Activated naive CD8-positive, alpha-beta T cell treated with anti-CD3 and anti-CD28 coated beads, Interleukin-2, amount 10 ng/mL, durations not matched to agents 7 days and 5 days (primary cell): ENCODE results near the gene RGS13. TPM values are rescaled to one million over a fixed set of nuclear protein-coding genes. Genes with fewer than 3 reads are reported as not detected.

Experiments
- ATAC-seq: fragments of 150-1000 bp; cut with Tn5 transposase; one replicate; pipeline ENCODE4 v1.10.0; 2021; ENCODE audit warnings: low read depth, moderate library complexity
- POLR2A ChIA-PET: fragments of 350-600 bp; sonication (Branson Sonifier 250); formaldehyde crosslinking; loops from one replicate; lab custom pipeline; 2021; ENCODE audit warnings: antibody characterized with exemption; lab: Charles Lee
- DNase-seq: peaks from one replicate; pipeline ENCODE4 v3.0.0; 2021
- H3K27ac Mint-ChIP-seq: one replicate; pipeline ENCODE4 v1.8.0; 2022; ENCODE audit warnings: mild to moderate bottlenecking, mixed read lengths
- H3K27me3 Mint-ChIP-seq: one replicate; pipeline ENCODE4 v1.8.0; 2022; ENCODE audit warnings: mild to moderate bottlenecking, moderate library complexity, mixed read lengths
- H3K36me3 Mint-ChIP-seq: one replicate; pipeline ENCODE4 v1.8.0; 2021; ENCODE audit warnings: mild to moderate bottlenecking, mixed read lengths
- H3K4me1 Mint-ChIP-seq: one replicate; pipeline ENCODE4 v1.8.0; 2021; ENCODE audit warnings: mixed read lengths
- H3K4me3 Mint-ChIP-seq: one replicate; pipeline ENCODE4 v1.8.0; 2022; ENCODE audit warnings: mild to moderate bottlenecking, moderate library complexity, mixed read lengths
- H3K9me3 Mint-ChIP-seq: one replicate; pipeline ENCODE4 v1.8.0; 2021; ENCODE audit warnings: mixed read lengths
- total RNA-seq, 2 experiments: library from RNA; stranded (reverse); gene quantifications; one replicate each; pipeline ENCODE4 v1.2.3, GENCODE V29; 2021

Gene RGS13
- total RNA-seq, 2 experiments from 2014 or later: 0.08 TPM; not detected in 1

DNA sequence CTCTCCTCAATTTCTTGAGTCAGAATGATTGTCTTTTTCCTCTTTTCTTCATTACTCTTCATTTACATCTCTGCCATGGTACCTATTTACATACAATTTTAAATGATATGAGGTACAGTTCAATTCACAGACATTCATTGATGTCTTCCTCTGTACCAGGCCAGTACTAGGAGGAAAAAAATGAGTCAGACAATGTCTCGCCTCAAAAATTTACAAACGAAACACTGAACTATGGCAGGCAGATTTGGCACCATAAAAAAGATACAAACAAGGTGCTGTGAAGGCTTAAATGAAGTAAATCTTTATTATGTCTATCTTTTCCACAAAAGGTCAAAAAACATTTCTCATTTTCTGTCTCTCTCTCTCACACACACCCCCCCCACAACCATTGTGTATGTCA lies 71.0 kb downstream of the RGS13 start:
- no peaks in the 10 kb centered on the region for H3K36me3 Mint-ChIP-seq
- H3K4me1 Mint-ChIP-seq: no peaks in the 10 kb centered on the region
- no peak for ATAC-seq
- POLR2A ChIA-PET: no interaction called here
- DNase-seq: no peak
- H3K27me3 Mint-ChIP-seq: peaks cover 2% of the 10 kb centered on the region
- no peak overlapping the region for H3K4me3 Mint-ChIP-seq
- no peak overlapping the region for H3K27ac Mint-ChIP-seq
- no peaks in the 10 kb centered on the region for H3K9me3 Mint-ChIP-seq

- Mint-ChIP-seq H3K4me1 (no peaks in the 10 kb centered on the region), H3K36me3 (no peaks in the 10 kb centered on the region), H3K27ac (no peak overlapping the region), H3K4me3 (no peak overlapping the region), H3K9me3 (no peaks in the 10 kb centered on the region), H3K27me3 (no peaks in the 10 kb centered on the region)
- ATAC-seq (no peak), DNase-seq (no peak)
- POLR2A ChIA-PET: no interaction called here
Observed at GRCh38 chr1:192707978-192708547, 72.1 kb downstream of the RGS13 start.

DNA sequence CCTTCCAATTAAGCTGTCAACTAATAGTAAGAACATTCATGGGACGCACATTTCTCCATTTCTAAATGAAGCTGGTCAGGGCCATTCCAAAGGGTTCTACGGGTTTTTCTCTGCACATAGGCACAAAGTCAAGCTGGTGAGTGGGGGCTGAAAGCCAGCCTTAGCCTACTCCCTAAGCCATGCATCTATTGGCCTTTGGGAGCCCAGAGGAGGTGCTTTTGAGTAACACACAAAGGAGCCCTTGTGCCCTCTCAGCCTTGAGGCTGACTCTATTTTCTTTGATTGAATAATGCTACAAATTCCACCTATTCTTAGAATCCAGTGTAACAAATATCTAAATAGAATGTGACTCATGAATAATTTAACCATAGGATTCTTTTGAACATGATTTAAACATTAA lies 73.6 kb downstream of the RGS13 start:
- no peaks in the 10 kb centered on the region for H3K27me3 Mint-ChIP-seq
- H3K4me3 Mint-ChIP-seq: no peak overlapping the region
- POLR2A ChIA-PET: no interaction called here
- no peak overlapping the region for H3K27ac Mint-ChIP-seq
- DNase-seq (no peak), ATAC-seq (no peak)
- no peaks in the 10 kb centered on the region for H3K4me1 Mint-ChIP-seq
- no peaks in the 10 kb centered on the region for H3K9me3 Mint-ChIP-seq
- H3K36me3 Mint-ChIP-seq: no peaks in the 10 kb centered on the region

Other genes with a start within 250 kb of the RGS13 start
- 10 to 100 TPM; 10.1 to 15.3 TPM for gene RGS1, start 60.4 kb upstream of the RGS13 start, total RNA-seq
- 10 to 100 TPM; 17.5 TPM for gene RGS2, start 172.9 kb downstream of the RGS13 start, total RNA-seq